HL-60 (cell line): ENCODE measurements around the gene C1D.

Experiments
- CTCF ChIP-seq: IDR thresholded peaks from one replicate; pipeline ENCODE4 v1.5.1; 2011; ENCODE audit warnings: low read length, control low read depth, inconsistent platforms; ENCODE audit not compliant: insufficient read depth
- GABPA ChIP-seq: IDR thresholded peaks from 2 replicates; pipeline ENCODE4 v1.6.1; 2012; ENCODE audit warnings: low read depth
- REST ChIP-seq: IDR thresholded peaks from 2 replicates; pipeline ENCODE4 v1.6.1; 2012; ENCODE audit warnings: low read depth; ENCODE audit not compliant: insufficient replicate concordance

- TF ChIP-seq CTCF = no peak
- no peak for TF ChIP-seq GABPA
- TF ChIP-seq REST = no peak
These were observed 53.3 kb downstream of the C1D start for GRCh38 chr2:68009526-68009925.
